ENCODE results near the gene LETM1.
A peak's percentile ranks its signal among the peaks of the same experiment; 100 is the strongest.

- TF ChIP-seq CTCF (IDR thresholded peaks at IDR 0.05): no peak
- TF ChIP-seq EZH2 (IDR thresholded peaks at IDR 0.05): peak; percentile 27
- TF ChIP-seq EZH2phosphoT487 (IDR thresholded peaks at IDR 0.05): no peak
Measured at GRCh38 chr4:1870328-1870577, 14.3 kb upstream of the LETM1 start.

Measured in neural progenitor cell (in vitro differentiated cells).